Neural progenitor cell (in vitro differentiated cells): ENCODE results near the gene SIGLEC9. TPM values are rescaled to one million over a fixed set of nuclear protein-coding genes. Genes with fewer than 3 reads are reported as not detected.

ENCODE experiments used
- DNase-seq: peaks from one replicate; pipeline ENCODE4 v3.0.0-alpha.2; 2016; ENCODE audit warnings: low spot score
- H2AFZ ChIP-seq: fragments of 200-600 bp; sonication (generic); replicated peaks from 2 replicates; pipeline ENCODE4 v1.6.1; 2016; ENCODE audit warnings: antibody characterized with exemption
- H3F3A ChIP-seq: fragments of 200-600 bp; sonication (generic); 2 replicates; pipeline ENCODE4 v1.6.1; 2016; ENCODE audit warnings: antibody characterized with exemption, low read depth
- H3K27ac ChIP-seq: fragments of 200-600 bp; sonication (generic); 2 replicates; pipeline ENCODE4 v1.5.1; 2016; ENCODE audit warnings: mild to moderate bottlenecking
- H3K27me3 ChIP-seq: fragments of 200-600 bp; sonication (generic); 2 replicates; pipeline ENCODE4 v1.6.1; 2016; ENCODE audit warnings: mild to moderate bottlenecking, moderate library complexity
- H3K36me3 ChIP-seq: fragments of 200-600 bp; sonication (generic); 2 replicates; pipeline ENCODE4 v1.5.1; 2016
- H3K4me1 ChIP-seq: fragments of 200-600 bp; sonication (generic); 2 replicates; pipeline ENCODE4 v1.6.1; 2016; ENCODE audit warnings: mixed run types
- H3K4me2 ChIP-seq: fragments of 200-600 bp; sonication (generic); 2 replicates; pipeline ENCODE4 v1.6.1; 2016
- H3K4me3 ChIP-seq: fragments of 200-600 bp; sonication (generic); 2 replicates; pipeline ENCODE4 v1.5.1; 2016
- H3K79me2 ChIP-seq: fragments of 200-600 bp; sonication (generic); 2 replicates; pipeline ENCODE4 v1.6.1; 2016; ENCODE audit warnings: low read depth
- H3K9ac ChIP-seq: fragments of 200-600 bp; sonication (generic); 2 replicates; pipeline ENCODE4 v1.6.1; 2016
- H3K9me3 ChIP-seq: fragments of 200-600 bp; sonication (generic); 2 replicates; pipeline ENCODE4 v1.5.1; 2016; ENCODE audit warnings: low read depth
- H4K20me1 ChIP-seq: fragments of 200-600 bp; sonication (generic); 2 replicates; pipeline ENCODE4 v1.6.1; 2016; ENCODE audit warnings: low read depth
- H3K27ac Mint-ChIP-seq: 3 replicates; pipeline ENCODE4 v1.8.0; 2021; ENCODE audit warnings: mixed read lengths
- H3K27me3 Mint-ChIP-seq: 2 replicates; pipeline ENCODE4 v1.8.0; 2022; ENCODE audit warnings: low read depth, mild to moderate bottlenecking, inconsistent platforms, moderate library complexity, mixed read lengths; ENCODE audit not compliant: insufficient read depth
- H3K36me3 Mint-ChIP-seq: 3 replicates; pipeline ENCODE4 v1.8.0; 2021; ENCODE audit warnings: mixed read lengths
- H3K4me1 Mint-ChIP-seq: 3 replicates; pipeline ENCODE4 v1.8.0; 2021; ENCODE audit warnings: mixed read lengths
- H3K4me3 Mint-ChIP-seq: 3 replicates; pipeline ENCODE4 v1.8.0; 2021; ENCODE audit warnings: mild to moderate bottlenecking, moderate library complexity, mixed read lengths
- H3K9me3 Mint-ChIP-seq: 3 replicates; pipeline ENCODE4 v1.8.0; 2020; ENCODE audit warnings: mixed read lengths
- CTCF ChIP-seq: fragments of 200-600 bp; sonication (generic); IDR thresholded peaks from 2 replicates; pipeline ENCODE4 v1.5.1; 2017; ENCODE audit warnings: antibody characterized with exemption, mild to moderate bottlenecking
- EZH2 ChIP-seq: fragments of 200-600 bp; sonication (generic); IDR thresholded peaks from 2 replicates; pipeline ENCODE4 v1.6.1; 2017; ENCODE audit warnings: antibody characterized with exemption, mild to moderate bottlenecking, moderate library complexity
- EZH2phosphoT487 ChIP-seq: fragments of 200-600 bp; sonication (generic); IDR thresholded peaks from 2 replicates; pipeline ENCODE4 v1.6.1; 2017; ENCODE audit warnings: antibody characterized with exemption
- total RNA-seq: library from RNA; depleted of rRNA; stranded (reverse); fragments of >200 nt; gene quantifications from 2 replicates; pipeline ENCODE4 v1.2.3, GENCODE V29; 2015; ENCODE audit warnings: low replicate concordance

Gene SIGLEC9
- total RNA-seq, 1 donor from 2014 or later, result not detected

- H3K9me3 ChIP-seq, result no peaks in the 10 kb centered on the region
- no peak for TF ChIP-seq EZH2phosphoT487
- TF ChIP-seq CTCF, result no peak
- no peak for TF ChIP-seq EZH2
- H3K36me3 ChIP-seq, result no peaks in the 10 kb centered on the region
- peaks cover 2% of the 10 kb centered on the region for H3K27me3 Mint-ChIP-seq
- no peak overlapping the region for H3K4me2 ChIP-seq
- H3K79me2 ChIP-seq, result no peaks in the 10 kb centered on the region
- H3K27me3 ChIP-seq, result no peaks in the 10 kb centered on the region
- H3K9me3 Mint-ChIP-seq, result peaks cover 4% of the 10 kb centered on the region
- no peak overlapping the region for H3K4me3 Mint-ChIP-seq
- no peak overlapping the region for H3K9ac ChIP-seq
- no peak overlapping the region for H3K27ac ChIP-seq
- no peaks in the 10 kb centered on the region for H4K20me1 ChIP-seq
- peaks cover 4% of the 10 kb centered on the region for H3K4me1 ChIP-seq
- H3K4me3 ChIP-seq, result no peak overlapping the region
- no peaks in the 10 kb centered on the region for H3F3A ChIP-seq
- peaks cover 20% of the 10 kb centered on the region for H3K4me1 Mint-ChIP-seq
- no peak overlapping the region for H3K27ac Mint-ChIP-seq
- H2AFZ ChIP-seq, result no peak overlapping the region
- H3K36me3 Mint-ChIP-seq, result no peaks in the 10 kb centered on the region
- DNase-seq, result no peak
Observed at GRCh38 chr19:51135986-51136762, 11.5 kb downstream of the SIGLEC9 start.

- H3K9me3 ChIP-seq, result no peaks in the 10 kb centered on the region
- Mint-ChIP-seq H3K27me3 (peaks cover 4% of the 10 kb centered on the region), H3K27ac (no peak overlapping the region)
Observed at GRCh38 chr19:51136851-51137551, 12.3 kb downstream of the SIGLEC9 start.

GRCh38 chr19:51137792-51138425 lies 13.2 kb downstream of the SIGLEC9 start:
- Mint-ChIP-seq H3K27me3 (peaks cover 4% of the 10 kb centered on the region), H3K36me3 (no peaks in the 10 kb centered on the region), H3K4me1 (peaks cover 20% of the 10 kb centered on the region), H3K9me3 (peaks cover 4% of the 10 kb centered on the region), H3K4me3 (no peak overlapping the region), H3K27ac (no peak overlapping the region)
- no peak for DNase-seq
- Histone ChIP-seq H3K4me2 (no peak overlapping the region), H3K9ac (no peak overlapping the region), H3K4me1 (peaks cover 4% of the 10 kb centered on the region), H3K27me3 (no peaks in the 10 kb centered on the region), H3K4me3 (no peak overlapping the region), H3K9me3 (no peaks in the 10 kb centered on the region), H3K36me3 (no peaks in the 10 kb centered on the region), H4K20me1 (no peaks in the 10 kb centered on the region), H3K27ac (no peak overlapping the region), H3K79me2 (no peaks in the 10 kb centered on the region), H3F3A (no peaks in the 10 kb centered on the region), H2AFZ (no peak overlapping the region)
- no peak for TF ChIP-seq EZH2phosphoT487
- no peak for TF ChIP-seq CTCF
- TF ChIP-seq EZH2, result no peak

More at GRCh38 chr19:51136851-51137551, 12.3 kb downstream of the SIGLEC9 start:
- TF ChIP-seq EZH2, result no peak
- no peak for TF ChIP-seq CTCF
- TF ChIP-seq EZH2phosphoT487, result no peak
- Histone ChIP-seq H3F3A (no peaks in the 10 kb centered on the region), H3K27ac (no peak overlapping the region), H3K27me3 (no peaks in the 10 kb centered on the region), H3K36me3 (no peaks in the 10 kb centered on the region), H2AFZ (no peak overlapping the region), H3K4me2 (no peak overlapping the region), H3K4me3 (no peak overlapping the region), H3K4me1 (peaks cover 4% of the 10 kb centered on the region), H3K79me2 (no peaks in the 10 kb centered on the region), H4K20me1 (no peaks in the 10 kb centered on the region), H3K9ac (no peak overlapping the region)
- Mint-ChIP-seq H3K4me1 (peaks cover 22% of the 10 kb centered on the region), H3K36me3 (no peaks in the 10 kb centered on the region), H3K4me3 (peak overlapping the region; percentile 9), H3K9me3 (peaks cover 4% of the 10 kb centered on the region)
- DNase-seq, result no peak
